HEK293 (cell line): ENCODE measurements around the gene GJD4.

ENCODE experiments used
- CTCF ChIA-PET: fragments of 350-600 bp; formaldehyde crosslinking; extraction: SDS; loops from one replicate; lab custom pipeline; 2021; ENCODE audit warnings: antibody characterized with exemption; lab: Yijun Ruan, JAX
- POLR2A ChIA-PET: fragments of 300-600 bp; formaldehyde crosslinking; extraction: SDS; loops from one replicate; lab custom pipeline; 2020; ENCODE audit warnings: antibody characterized with exemption, inconsistent platforms; lab: Yijun Ruan, JAX
- H3K27ac ChIP-seq: fragments of 200-500 bp; sonication (Bioruptor generic); 2 replicates; pipeline ENCODE4 v1.5.1; 2014; ENCODE audit warnings: low read depth, low read length, control low read depth, inconsistent platforms; ENCODE audit errors: extremely low read depth
- H3K36me3 ChIP-seq, 2 experiments: fragments of 200-500 bp in 1 of 2; sonication (Bioruptor generic) in 1 of 2; 1 replicate in 1 of 2; 2 replicates in 1 of 2; pipeline ENCODE4 v1.5.1; 2014 to 2017; ENCODE audit warnings: inconsistent platforms in 2 of 2, low read length in 2 of 2; ENCODE audit not compliant: control insufficient read depth in 2 of 2, insufficient read depth in 1 of 2
- H3K4me1 ChIP-seq: fragments of 200-500 bp; sonication (Bioruptor generic); 2 replicates; pipeline ENCODE4 v1.5.1; 2014; ENCODE audit warnings: mild to moderate bottlenecking, low read length, inconsistent platforms; ENCODE audit not compliant: control insufficient read depth, insufficient read depth
- H3K4me3 ChIP-seq: 2 replicates; pipeline ENCODE4 v1.5.1; 2011; ENCODE audit warnings: low read depth, mild to moderate bottlenecking, control low read depth, low read length, moderate library complexity
- H3K9me3 ChIP-seq: fragments of 200-500 bp; sonication (Bioruptor generic); 2 replicates; pipeline ENCODE4 v1.5.1; 2014; ENCODE audit warnings: low read depth, low read length, inconsistent platforms; ENCODE audit not compliant: control insufficient read depth, insufficient read depth
- ATF2 ChIP-seq: fragments of 450-650 bp; formaldehyde crosslinking; IDR thresholded peaks from 2 replicates; pipeline ENCODE4 v1.5.1; 2016; ENCODE audit warnings: missing biosample characterization, missing genetic modification characterization, low read depth
- BCL6B ChIP-seq: fragments of 450-650 bp; formaldehyde crosslinking; IDR thresholded peaks from 2 replicates; pipeline ENCODE4 v1.5.1; 2017; ENCODE audit warnings: missing biosample characterization, missing genetic modification characterization
- EGR2 ChIP-seq: fragments of 450-650 bp; formaldehyde crosslinking; IDR thresholded peaks from 2 replicates; pipeline ENCODE4 v1.5.1; 2016; ENCODE audit warnings: low read depth, missing biosample characterization, missing genetic modification characterization
- ELK4 ChIP-seq: IDR thresholded peaks from 2 replicates; pipeline ENCODE4 v1.6.1; 2011; ENCODE audit warnings: mild to moderate bottlenecking, low read depth, low read length, borderline replicate concordance
- FEZF1 ChIP-seq: fragments of 450-650 bp; formaldehyde crosslinking; IDR thresholded peaks from 2 replicates; pipeline ENCODE4 v1.5.1; 2016; ENCODE audit warnings: missing biosample characterization, missing genetic modification characterization
- PRDM6 ChIP-seq: fragments of 450-650 bp; formaldehyde crosslinking; IDR thresholded peaks from 2 replicates; pipeline ENCODE4 v1.5.1; 2017; ENCODE audit warnings: missing biosample characterization, missing genetic modification characterization
- REPIN1 ChIP-seq: fragments of 450-650 bp; formaldehyde crosslinking; IDR thresholded peaks from 2 replicates; pipeline ENCODE4 v1.5.1; 2017; ENCODE audit warnings: missing biosample characterization, missing genetic modification characterization, low read depth
- SP3 ChIP-seq: fragments of 450-650 bp; formaldehyde crosslinking; IDR thresholded peaks from 2 replicates; pipeline ENCODE4 v1.5.1; 2016; ENCODE audit warnings: missing biosample characterization, missing genetic modification characterization
- SP7 ChIP-seq: fragments of 450-650 bp; formaldehyde crosslinking; IDR thresholded peaks from 2 replicates; pipeline ENCODE4 v1.5.1; 2016; ENCODE audit warnings: missing biosample characterization, missing genetic modification characterization
- TSHZ1 ChIP-seq: fragments of 450-650 bp; formaldehyde crosslinking; IDR thresholded peaks from 2 replicates; pipeline ENCODE4 v1.5.1; 2016; ENCODE audit warnings: missing biosample characterization, missing genetic modification characterization, borderline replicate concordance
- ZBTB10 ChIP-seq: fragments of 450-650 bp; formaldehyde crosslinking; IDR thresholded peaks from 2 replicates; pipeline ENCODE4 v1.5.1; 2016; ENCODE audit warnings: missing biosample characterization, missing genetic modification characterization
- ZBTB26 ChIP-seq: fragments of 450-650 bp; formaldehyde crosslinking; optimal IDR thresholded peaks from 2 replicates; pipeline ENCODE3; 2016; ENCODE audit warnings: missing biosample characterization, mild to moderate bottlenecking, missing genetic modification characterization
- ZFP69B ChIP-seq: fragments of 450-650 bp; formaldehyde crosslinking; IDR thresholded peaks from 2 replicates; pipeline ENCODE4 v1.5.1; 2016; ENCODE audit warnings: missing biosample characterization, missing genetic modification characterization
- ZIC2 ChIP-seq: fragments of 450-650 bp; formaldehyde crosslinking; IDR thresholded peaks from 2 replicates; pipeline ENCODE4 v1.5.1; 2016; ENCODE audit warnings: missing biosample characterization, missing genetic modification characterization
- ZNF155 ChIP-seq: fragments of 450-650 bp; formaldehyde crosslinking; IDR thresholded peaks from 2 replicates; pipeline ENCODE4 v1.5.1; 2016; ENCODE audit warnings: missing biosample characterization, missing genetic modification characterization
- ZNF292 ChIP-seq: fragments of 450-650 bp; formaldehyde crosslinking; IDR thresholded peaks from 2 replicates; pipeline ENCODE4 v1.5.1; 2016; ENCODE audit warnings: low read depth, missing biosample characterization, missing genetic modification characterization, borderline replicate concordance
- ZNF335 ChIP-seq: fragments of 450-650 bp; formaldehyde crosslinking; conservative IDR thresholded peaks from 2 replicates; pipeline ENCODE4 v1.5.1; 2016; ENCODE audit warnings: missing biosample characterization, missing genetic modification characterization
- ZNF529 ChIP-seq: fragments of 450-650 bp; formaldehyde crosslinking; IDR thresholded peaks from 2 replicates; pipeline ENCODE4 v1.5.1; 2017; ENCODE audit warnings: missing genetic modification characterization, missing biosample characterization; ENCODE audit not compliant: insufficient replicate concordance
- ZNF621 ChIP-seq: fragments of 450-650 bp; formaldehyde crosslinking; IDR thresholded peaks from 2 replicates; pipeline ENCODE4 v1.5.1; 2017; ENCODE audit warnings: missing biosample characterization, missing genetic modification characterization

The GJD4 gene

DNA sequence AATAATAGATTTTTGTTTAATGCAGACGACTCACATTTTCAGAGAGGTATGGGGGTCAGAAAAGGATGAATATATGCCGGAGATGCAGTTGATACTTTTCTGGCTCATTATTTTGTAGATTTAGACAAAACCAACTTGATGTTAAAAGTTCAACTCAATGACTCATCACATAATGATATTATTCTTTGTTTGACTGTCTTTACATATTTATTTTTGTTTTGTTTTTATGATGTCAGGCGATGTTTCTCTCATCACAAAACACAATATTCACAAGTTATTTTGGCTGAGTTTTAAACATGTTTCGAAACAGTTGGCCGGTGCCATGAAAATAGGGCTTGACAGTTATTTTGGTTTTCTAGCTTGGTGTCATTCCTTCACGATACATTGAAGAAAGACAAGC is 1.3 kb downstream of the GJD4 start:
- TF ChIP-seq ELK4, result no peak
- TF ChIP-seq ZIC2 (tag by site-specific recombination), result no peak
- no peak for TF ChIP-seq ZNF621 (tag by site-specific recombination)
- no peak for TF ChIP-seq TSHZ1 (tag by site-specific recombination)
- TF ChIP-seq PRDM6 (tag by site-specific recombination), result 0 out of 2 replicates have a peak, but pooled peaks have one; percentile 10
- TF ChIP-seq ZFP69B (tag by site-specific recombination), result no peak
- TF ChIP-seq BCL6B (tag by site-specific recombination), result no peak
- no peak for TF ChIP-seq REPIN1 (tag by site-specific recombination)
- H3K9me3 ChIP-seq, result no peaks in the 10 kb centered on the region
- no peaks in the 10 kb centered on the region for H3K4me1 ChIP-seq
- no peak overlapping the region for H3K27ac ChIP-seq
- ChIA-PET CTCF (interaction anchor here (0.7 to 2.1 kb wide), 3 partner anchors 25 to 227 kb away, joined by 3 to 5 read pairs (median 3); no protein-coding TSS in a partner anchor), POLR2A (no interaction called here)
- H3K36me3 ChIP-seq, result no peaks in the 10 kb centered on the region
- H3K4me3 ChIP-seq, result no peak overlapping the region

DNA sequence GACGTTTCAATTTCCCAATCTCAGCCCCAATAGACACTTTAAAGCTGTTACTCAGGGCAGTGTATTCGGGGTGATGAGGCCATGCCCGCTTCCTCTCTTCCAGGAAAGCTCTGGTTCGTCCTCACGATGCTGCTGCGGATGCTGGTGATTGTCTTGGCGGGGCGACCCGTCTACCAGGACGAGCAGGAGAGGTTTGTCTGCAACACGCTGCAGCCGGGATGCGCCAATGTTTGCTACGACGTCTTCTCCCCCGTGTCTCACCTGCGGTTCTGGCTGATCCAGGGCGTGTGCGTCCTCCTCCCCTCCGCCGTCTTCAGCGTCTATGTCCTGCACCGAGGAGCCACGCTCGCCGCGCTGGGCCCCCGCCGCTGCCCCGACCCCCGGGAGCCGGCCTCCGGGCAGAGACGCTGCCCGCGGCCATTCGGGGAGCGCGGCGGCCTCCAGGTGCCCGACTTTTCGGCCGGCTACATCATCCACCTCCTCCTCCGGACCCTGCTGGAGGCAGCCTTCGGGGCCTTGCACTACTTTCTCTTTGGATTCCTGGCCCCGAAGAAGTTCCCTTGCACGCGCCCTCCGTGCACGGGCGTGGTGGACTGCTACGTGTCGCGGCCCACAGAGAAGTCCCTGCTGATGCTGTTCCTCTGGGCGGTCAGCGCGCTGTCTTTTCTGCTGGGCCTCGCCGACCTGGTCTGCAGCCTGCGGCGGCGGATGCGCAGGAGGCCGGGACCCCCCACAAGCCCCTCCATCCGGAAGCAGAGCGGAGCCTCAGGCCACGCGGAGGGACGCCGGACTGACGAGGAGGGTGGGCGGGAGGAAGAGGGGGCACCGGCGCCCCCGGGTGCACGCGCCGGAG is 2.6 kb downstream of the GJD4 start:
- Histone ChIP-seq H3K4me1 (no peaks in the 10 kb centered on the region), H3K9me3 (no peaks in the 10 kb centered on the region), H3K27ac (no peak overlapping the region), H3K36me3 (no peaks in the 10 kb centered on the region), H3K4me3 (no peak overlapping the region)
- POLR2A ChIA-PET, result no interaction called here
- CTCF ChIA-PET, result interaction anchor here (2.1 kb wide), 1 partner anchor 27 kb away, joined by 5 read pairs; no protein-coding TSS in a partner anchor
- no peak for TF ChIP-seq ZNF155 (tag by site-specific recombination)
- no peak for TF ChIP-seq ATF2 (tag by site-specific recombination)
- no peak for TF ChIP-seq EGR2 (tag by site-specific recombination)
- no peak for TF ChIP-seq ZNF292 (tag by site-specific recombination)
- no peak for TF ChIP-seq SP7 (tag by site-specific recombination)
- TF ChIP-seq ZNF529 (tag by site-specific recombination), result no peak
- no peak for TF ChIP-seq SP3 (tag by site-specific recombination)
- no peak for TF ChIP-seq ZNF335 (tag by site-specific recombination)
- no peak for TF ChIP-seq ZBTB26 (tag by site-specific recombination)
- no peak for TF ChIP-seq ZBTB10 (tag by site-specific recombination)
- no peak for TF ChIP-seq FEZF1 (tag by site-specific recombination)
